HepG2 (cell line): ENCODE measurements around the gene AKR1C2. TPM values are rescaled to one million over a fixed set of nuclear protein-coding genes. Genes with fewer than 3 reads are reported as not detected.

Experiments
- ARID2 ChIP-seq: sonication (generic); formaldehyde crosslinking; IDR thresholded peaks from 2 replicates; pipeline ENCODE4 v1.8.1; 2022; ENCODE audit warnings: mild to moderate bottlenecking, missing genetic modification reagents, borderline replicate concordance
- CBX1 ChIP-seq: IDR thresholded peaks from one replicate; pipeline ENCODE4 v1.6.1; 2016; ENCODE audit warnings: antibody characterized with exemption, low read depth
- GMEB1 ChIP-seq: sonication (generic); formaldehyde crosslinking; IDR thresholded peaks from 2 replicates; pipeline ENCODE4 v1.5.1; 2020; ENCODE audit warnings: missing genetic modification reagents, mild to moderate bottlenecking, borderline replicate concordance
- HOXA7 ChIP-seq: sonication (generic); formaldehyde crosslinking; IDR thresholded peaks from 2 replicates; pipeline ENCODE4 v1.8.1; 2022; ENCODE audit warnings: mild to moderate bottlenecking, missing genetic modification reagents, moderate library complexity
- IKZF4 ChIP-seq: sonication (generic); formaldehyde crosslinking; IDR thresholded peaks from 2 replicates; pipeline ENCODE4 v1.5.1; 2020; ENCODE audit warnings: borderline replicate concordance, mild to moderate bottlenecking, low read depth, missing genetic modification reagents; ENCODE audit errors: not compliant biosample characterization
- KLF11 ChIP-seq: IDR thresholded peaks from 2 replicates; pipeline ENCODE4 v1.6.1; 2016; ENCODE audit warnings: missing compliant biosample characterization
- KLF13 ChIP-seq: sonication (generic); formaldehyde crosslinking; IDR thresholded peaks from 2 replicates; pipeline ENCODE4 v1.4.0; 2020; ENCODE audit warnings: mild to moderate bottlenecking, missing genetic modification reagents
- POLR2A ChIP-seq, 2 experiments: IDR thresholded peaks; 2 replicates each; pipeline ENCODE4 v1.6.1; 2011; ENCODE audit warnings: low read depth in 2 of 2, low read length in 2 of 2, mild to moderate bottlenecking in 1 of 2, moderate library complexity in 1 of 2; ENCODE audit not compliant: insufficient read depth in 1 of 2
- REL ChIP-seq: sonication (generic); formaldehyde crosslinking; conservative IDR thresholded peaks from 2 replicates; pipeline ENCODE4 v1.8.0; 2022; ENCODE audit warnings: mild to moderate bottlenecking, missing genetic modification reagents, moderate library complexity
- SMARCE1 ChIP-seq: fragments of 450-650 bp; IDR thresholded peaks from 2 replicates; pipeline ENCODE4 v1.6.1; 2017; ENCODE audit warnings: borderline replicate concordance
- THAP11 ChIP-seq: IDR thresholded peaks from 2 replicates; pipeline ENCODE4 v1.6.1; 2016; ENCODE audit warnings: missing biosample characterization, missing genetic modification reagents
- ZNF543 ChIP-seq: sonication (generic); formaldehyde crosslinking; IDR thresholded peaks from 2 replicates; pipeline ENCODE4 v1.4.0; 2020; ENCODE audit warnings: mild to moderate bottlenecking, missing genetic modification reagents
- ZNF720 ChIP-seq: sonication (generic); formaldehyde crosslinking; IDR thresholded peaks from 2 replicates; pipeline ENCODE4 v1.4.0; 2020; ENCODE audit warnings: missing genetic modification reagents
- ZNF766 ChIP-seq: sonication (generic); formaldehyde crosslinking; IDR thresholded peaks from 2 replicates; pipeline ENCODE4 v1.5.0; 2020; ENCODE audit warnings: missing genetic modification reagents, borderline replicate concordance
- ZNF788 ChIP-seq: sonication (generic); formaldehyde crosslinking; IDR thresholded peaks from 2 replicates; pipeline ENCODE4 v1.5.0; 2020; ENCODE audit warnings: mild to moderate bottlenecking, missing genetic modification reagents, borderline replicate concordance
- ZSCAN30 ChIP-seq: sonication (generic); formaldehyde crosslinking; IDR thresholded peaks from 2 replicates; pipeline ENCODE4 v1.5.0; 2020; ENCODE audit warnings: mild to moderate bottlenecking, missing genetic modification reagents
- ZSCAN9 ChIP-seq: IDR thresholded peaks from 2 replicates; pipeline ENCODE4 v1.6.1; 2016; ENCODE audit warnings: borderline replicate concordance
- polyA plus RNA-seq, 8 experiments: library from polyadenylated mRNA; depleted of rRNA in 3 of 8; stranded (reverse) in 7 of 8; unstranded in 1 of 8; fragments of >200 nt; fragmentation: Illumina TruSeq in 4 of 8; extraction: Trizol in 4 of 8; gene quantifications; 2 replicates each; pipeline versions ENCODE4 v1.2.1 to v1.2.3, GENCODE V29; 2011 to 2016; ENCODE audit warnings: low read depth in 4 of 8, missing spikeins in 1 of 8, mixed read lengths in 1 of 8; ENCODE audit not compliant: insufficient read depth in 1 of 8
- total RNA-seq, 5 experiments: library from RNA; depleted of rRNA; stranded (reverse); fragments of >200 nt; fragmentation: Illumina TruSeq; extraction: Trizol; gene quantifications; 2 replicates each; pipeline ENCODE4 v1.2.3, GENCODE V29; 2016; ENCODE audit warnings: low read depth in 1 of 5
- TF ChIP-seq, protein P1 (sequence below): sonication (generic); formaldehyde crosslinking; IDR thresholded peaks from 2 replicates; pipeline ENCODE4 v1.8.0; 2023; ENCODE audit warnings: mild to moderate bottlenecking, missing genetic modification reagents
- TF ChIP-seq, protein P2 (sequence below): sonication (generic); formaldehyde crosslinking; IDR thresholded peaks from 2 replicates; pipeline ENCODE4 v1.8.1; 2022; ENCODE audit warnings: low read depth, mild to moderate bottlenecking, missing genetic modification reagents

AKR1C2 gene
- total and polyA plus RNA-seq, 2 of the 13 experiments (the other 11 are each of a cell fraction or from before 2014, with no cell fraction given), result 140 to 900 TPM

- TF ChIP-seq ZNF543 (CRISPR knock-in tag), result no peak
- TF ChIP-seq KLF13 (CRISPR knock-in tag), result no peak; the same call in 1 of the 2 replicates
- TF ChIP-seq THAP11 (CRISPR knock-in tag), result no peak; the same call in none of the 2 replicates
- TF ChIP-seq HOXA7 (CRISPR knock-in tag), result no peak
- no peak for TF ChIP-seq ZNF788 (CRISPR knock-in tag)
- no peak for TF ChIP-seq GMEB1 (CRISPR knock-in tag)
- no peak; the same call in 1 of the 2 replicates for TF ChIP-seq ZNF720
- TF ChIP-seq KLF11, result no peak
- no peak for TF ChIP-seq ZSCAN9 (CRISPR knock-in tag)
- TF ChIP-seq, protein P1, sequence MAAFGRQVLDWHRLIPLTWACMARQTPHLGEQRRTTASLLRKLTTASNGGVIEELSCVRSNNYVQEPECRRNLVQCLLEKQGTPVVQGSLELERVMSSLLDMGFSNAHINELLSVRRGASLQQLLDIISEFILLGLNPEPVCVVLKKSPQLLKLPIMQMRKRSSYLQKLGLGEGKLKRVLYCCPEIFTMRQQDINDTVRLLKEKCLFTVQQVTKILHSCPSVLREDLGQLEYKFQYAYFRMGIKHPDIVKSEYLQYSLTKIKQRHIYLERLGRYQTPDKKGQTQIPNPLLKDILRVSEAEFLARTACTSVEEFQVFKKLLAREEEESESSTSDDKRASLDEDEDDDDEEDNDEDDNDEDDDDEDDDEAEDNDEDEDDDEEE (CRISPR knock-in tag), result peak; percentile 29; the same call in 1 of the 2 replicates
- no peak for TF ChIP-seq SMARCE1
- no peak for TF ChIP-seq IKZF4
- peak; percentile 67; the same call in 1 of the 2 replicates for TF ChIP-seq ZNF766 (CRISPR knock-in tag)
- TF ChIP-seq CBX1, result peak; percentile 69
- no peak for TF ChIP-seq ZSCAN30 (CRISPR knock-in tag)
- peak; percentile 67 to 88 for TF ChIP-seq POLR2A (IDR thresholded peaks at IDR 0.05; ENCODE audit: insufficient read depth in 1 of 2, low read depth in 2 of 2, low read length in 2 of 2)
- TF ChIP-seq REL (CRISPR knock-in tag), result peak; percentile 27; the same call in 1 of the 2 replicates
- peak; percentile 87 for TF ChIP-seq ARID2 (CRISPR knock-in tag)
- TF ChIP-seq, protein P2, sequence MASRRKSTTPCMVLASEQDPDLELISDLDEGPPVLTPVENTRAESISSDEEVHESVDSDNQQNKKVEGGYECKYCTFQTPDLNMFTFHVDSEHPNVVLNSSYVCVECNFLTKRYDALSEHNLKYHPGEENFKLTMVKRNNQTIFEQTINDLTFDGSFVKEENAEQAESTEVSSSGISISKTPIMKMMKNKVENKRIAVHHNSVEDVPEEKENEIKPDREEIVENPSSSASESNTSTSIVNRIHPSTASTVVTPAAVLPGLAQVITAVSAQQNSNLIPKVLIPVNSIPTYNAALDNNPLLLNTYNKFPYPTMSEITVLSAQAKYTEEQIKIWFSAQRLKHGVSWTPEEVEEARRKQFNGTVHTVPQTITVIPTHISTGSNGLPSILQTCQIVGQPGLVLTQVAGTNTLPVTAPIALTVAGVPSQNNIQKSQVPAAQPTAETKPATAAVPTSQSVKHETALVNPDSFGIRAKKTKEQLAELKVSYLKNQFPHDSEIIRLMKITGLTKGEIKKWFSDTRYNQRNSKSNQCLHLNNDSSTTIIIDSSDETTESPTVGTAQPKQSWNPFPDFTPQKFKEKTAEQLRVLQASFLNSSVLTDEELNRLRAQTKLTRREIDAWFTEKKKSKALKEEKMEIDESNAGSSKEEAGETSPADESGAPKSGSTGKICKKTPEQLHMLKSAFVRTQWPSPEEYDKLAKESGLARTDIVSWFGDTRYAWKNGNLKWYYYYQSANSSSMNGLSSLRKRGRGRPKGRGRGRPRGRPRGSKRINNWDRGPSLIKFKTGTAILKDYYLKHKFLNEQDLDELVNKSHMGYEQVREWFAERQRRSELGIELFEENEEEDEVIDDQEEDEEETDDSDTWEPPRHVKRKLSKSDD (CRISPR knock-in tag), result no peak
Observed at GRCh38 chr10:4981722-4982471, 21.8 kb downstream of the AKR1C2 start (continued).
